Stimulated activated CD8-positive, alpha-beta memory T cell treated with anti-CD3 and anti-CD28 coated beads, Interleukin-7, amount 100 ng/mL, for 1 hour (primary cell): Measurements from ENCODE around the gene SLC35B2.
A peak's percentile ranks its signal among the peaks of the same experiment; 100 is the strongest.

Experiments
- DNase-seq, 2 donors: peaks; one replicate each; pipeline ENCODE4 v3.0.0-alpha.2; 2020; ENCODE audit warnings: low read depth in 2 of 2

SLC35B2 gene

DNA sequence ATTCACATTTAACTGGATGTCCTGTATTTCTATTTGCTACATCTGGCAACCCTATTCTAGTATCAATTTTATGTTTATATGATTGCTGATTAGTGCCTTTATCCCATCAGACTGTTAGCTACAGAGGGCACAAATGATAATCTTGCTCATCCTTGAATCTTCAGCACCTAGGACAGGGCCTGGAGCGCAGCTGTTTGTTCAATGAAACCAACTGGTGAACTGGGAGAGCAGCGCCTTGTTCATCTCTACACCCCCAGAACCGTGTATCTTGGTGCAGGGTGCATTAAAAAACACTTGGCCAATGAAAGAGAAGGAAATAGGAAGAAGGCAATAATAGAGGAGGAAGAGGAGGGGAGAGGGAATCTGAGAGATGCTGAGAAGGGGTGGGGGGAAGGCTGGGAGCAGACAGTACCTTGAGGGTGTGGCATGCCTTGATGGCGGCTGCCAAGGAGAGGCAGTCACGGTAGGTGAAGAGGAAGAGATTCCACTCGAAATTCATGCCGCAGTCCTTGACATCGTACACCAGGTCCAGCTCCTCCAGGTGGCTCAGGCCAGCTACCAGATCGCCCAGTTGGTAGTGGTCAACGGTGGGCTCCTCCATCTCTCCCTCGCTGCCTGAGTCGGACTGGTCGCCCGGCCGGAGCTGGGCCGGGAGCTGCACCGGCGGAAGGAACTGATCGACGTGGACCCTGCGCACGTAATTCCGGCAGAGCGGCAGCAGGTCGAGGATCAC lies 28.4 kb upstream of the SLC35B2 start:
- no peak for DNase-seq

- no peak for DNase-seq
These were observed 27.5 kb upstream of the SLC35B2 start for GRCh38 chr6:44284867-44285266.

DNA sequence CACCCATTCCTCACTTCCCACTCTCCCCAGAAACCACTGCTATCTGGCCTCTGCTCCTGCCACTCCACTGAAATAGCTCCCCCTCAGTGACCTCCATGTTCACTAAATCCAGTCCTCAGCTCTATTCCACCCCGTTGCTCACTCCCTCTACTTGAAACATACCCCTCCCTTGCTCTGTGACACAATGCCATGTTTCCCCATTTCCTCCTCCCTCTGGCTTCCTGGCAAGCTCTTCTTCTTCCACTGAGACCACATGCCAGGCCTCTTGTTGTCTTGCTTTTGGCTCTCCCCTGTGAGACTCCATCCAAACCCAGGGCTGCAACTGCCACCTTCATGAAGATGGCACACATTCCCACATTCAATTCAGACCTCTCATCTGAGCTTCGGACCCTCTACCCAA lies 26.8 kb upstream of the SLC35B2 start:
- DNase-seq, result no peak

GRCh38 chr6:44278774-44279697 lies 21.7 kb upstream of the SLC35B2 start:
- DNase-seq, result no peak

- no peak for DNase-seq
These were observed 21.0 kb upstream of the SLC35B2 start for GRCh38 chr6:44278315-44278714.

DNA sequence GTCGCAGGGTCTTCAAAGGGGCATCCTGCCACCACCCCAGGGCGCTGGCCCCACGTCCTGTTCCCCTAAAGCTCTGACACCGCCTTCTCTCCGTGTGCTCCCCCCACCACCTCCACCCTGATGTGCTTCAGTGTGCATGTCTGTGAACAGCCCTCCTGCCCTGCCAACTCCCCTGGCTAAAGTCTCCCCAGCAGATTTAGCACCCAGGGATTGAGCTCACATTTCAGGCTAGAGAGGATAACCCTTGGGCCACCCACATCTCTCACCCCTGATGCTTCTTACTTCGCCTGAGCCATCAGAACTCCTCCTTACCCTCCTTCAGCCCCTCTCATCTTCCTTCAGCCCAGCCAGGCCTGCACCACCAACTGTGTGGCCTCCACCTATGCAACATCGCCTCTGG lies 20.4 kb upstream of the SLC35B2 start:
- no peak for DNase-seq

GRCh38 chr6:44276667-44277640 lies 19.6 kb upstream of the SLC35B2 start:
- no peak for DNase-seq

GRCh38 chr6:44275749-44276648 lies 18.7 kb upstream of the SLC35B2 start:
- no peak for DNase-seq

GRCh38 chr6:44275271-44275748 lies 18.0 kb upstream of the SLC35B2 start:
- no peak for DNase-seq

DNA sequence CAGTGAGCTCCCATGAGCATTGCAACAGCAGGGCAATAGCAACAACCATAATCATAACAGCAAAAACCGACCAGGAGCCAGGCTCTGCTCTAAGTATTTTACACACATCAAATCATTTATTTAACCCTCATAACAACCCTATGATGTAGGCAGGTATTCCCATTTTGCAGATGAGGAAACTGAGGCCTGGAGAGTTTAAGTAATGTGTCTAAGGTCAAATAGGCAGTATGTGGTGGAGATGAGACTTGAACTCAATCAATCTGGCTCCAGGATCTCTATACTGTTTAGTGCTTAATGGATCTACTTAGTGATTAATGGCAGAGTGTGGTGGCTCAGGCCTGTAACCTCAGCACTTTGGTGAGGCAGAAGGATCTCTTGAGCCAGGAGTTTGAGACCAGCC lies 16.3 kb upstream of the SLC35B2 start:
- DNase-seq, result no peak

- DNase-seq, result no peak
These were observed 15.8 kb upstream of the SLC35B2 start for GRCh38 chr6:44272999-44273566.

DNA sequence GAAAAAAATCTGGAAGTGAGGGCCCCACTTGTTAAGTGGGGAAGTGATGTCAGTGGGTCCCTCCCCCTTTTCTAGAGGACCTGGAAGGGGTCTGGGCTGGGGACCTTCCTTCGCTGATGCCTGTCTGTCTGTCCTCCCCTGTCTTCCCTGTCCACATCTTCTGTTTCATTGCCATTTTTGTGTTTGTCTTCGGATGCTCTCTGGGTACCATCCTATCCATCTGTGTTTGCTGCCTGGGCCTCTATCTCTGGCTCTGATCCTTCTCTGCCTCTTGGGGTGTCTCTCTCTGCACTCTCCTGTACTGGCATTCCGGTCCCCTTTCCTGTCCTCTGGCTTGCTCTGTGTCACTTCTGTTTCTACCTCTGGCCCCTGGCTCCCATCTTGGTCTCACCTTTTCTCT lies 15.2 kb upstream of the SLC35B2 start:
- no peak for DNase-seq

DNA sequence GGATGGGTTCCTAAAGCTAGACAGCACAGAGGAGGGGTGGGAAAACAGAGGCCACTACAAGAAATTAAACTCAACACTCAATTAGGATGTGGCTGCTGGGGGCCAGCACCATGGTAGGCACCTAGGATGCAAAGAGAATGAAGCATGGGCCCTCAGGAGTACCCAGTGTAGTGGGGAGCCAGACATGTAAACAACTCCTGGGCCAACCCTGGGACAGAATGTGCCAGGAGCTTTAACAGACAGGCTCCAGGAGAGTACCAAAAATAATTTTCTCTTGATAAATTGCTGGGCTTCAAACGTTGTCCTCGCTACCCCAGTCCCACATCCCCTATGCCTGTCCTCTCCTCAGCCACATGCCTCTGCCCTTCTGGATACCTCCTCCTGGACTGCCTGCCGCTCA lies 14.6 kb upstream of the SLC35B2 start:
- no peak for DNase-seq

- no peak for DNase-seq
These were observed 14.0 kb upstream of the SLC35B2 start for GRCh38 chr6:44271406-44271723.

- no peak for DNase-seq
These were observed 13.4 kb upstream of the SLC35B2 start for GRCh38 chr6:44270526-44271405.

GRCh38 chr6:44269921-44270525 lies 12.7 kb upstream of the SLC35B2 start, which contains the start of gene TMEM151B:
Gene TMEM151B (plus strand): TSS chr6:44270450. CDS start chr6:44270743, 293 bp downstream.
- DNase-seq, result no peak

GRCh38 chr6:44269178-44269920 lies 12.0 kb upstream of the SLC35B2 start:
- no peak for DNase-seq

DNA sequence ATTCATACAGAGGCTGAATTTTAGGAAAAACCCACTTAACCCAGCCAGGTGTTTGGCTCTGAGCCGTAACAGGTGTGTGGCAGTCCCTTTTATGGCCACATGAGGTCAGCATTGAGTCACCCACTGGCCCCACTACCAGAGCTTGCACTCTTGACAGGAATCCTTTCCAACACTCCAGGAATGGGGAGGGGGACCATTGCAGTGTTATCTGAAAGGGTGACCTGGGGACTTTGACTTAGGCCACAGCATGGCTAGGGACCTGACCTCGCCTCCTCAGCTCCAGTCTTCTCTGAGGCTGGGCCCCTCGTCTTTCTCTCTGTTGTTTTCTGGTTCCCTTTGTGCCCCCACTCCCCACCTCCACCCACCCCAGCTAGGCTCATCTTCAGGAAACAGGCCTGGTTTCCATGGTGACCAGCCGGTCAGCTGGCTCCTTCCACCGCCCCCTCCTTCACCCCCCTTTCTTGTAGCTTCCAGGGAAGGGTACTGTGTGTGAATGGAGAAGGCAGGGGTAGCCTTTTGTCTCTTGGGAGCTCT lies 10.8 kb upstream of the SLC35B2 start:
- DNase-seq, result peak; percentile 20 to 40
